ENCODE data around the gene OR4M2.
"Not testable (repeated sequence)": the region's sequence is repeated elsewhere in the genome, so short reads cannot be mapped to it uniquely, and the experiment has no call there.

OR4M2 gene, protein sequence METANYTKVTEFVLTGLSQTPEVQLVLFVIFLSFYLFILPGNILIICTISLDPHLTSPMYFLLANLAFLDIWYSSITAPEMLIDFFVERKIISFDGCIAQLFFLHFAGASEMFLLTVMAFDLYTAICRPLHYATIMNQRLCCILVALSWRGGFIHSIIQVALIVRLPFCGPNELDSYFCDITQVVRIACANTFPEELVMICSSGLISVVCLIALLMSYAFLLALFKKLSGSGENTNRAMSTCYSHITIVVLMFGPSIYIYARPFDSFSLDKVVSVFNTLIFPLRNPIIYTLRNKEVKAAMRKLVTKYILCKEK

DNA sequence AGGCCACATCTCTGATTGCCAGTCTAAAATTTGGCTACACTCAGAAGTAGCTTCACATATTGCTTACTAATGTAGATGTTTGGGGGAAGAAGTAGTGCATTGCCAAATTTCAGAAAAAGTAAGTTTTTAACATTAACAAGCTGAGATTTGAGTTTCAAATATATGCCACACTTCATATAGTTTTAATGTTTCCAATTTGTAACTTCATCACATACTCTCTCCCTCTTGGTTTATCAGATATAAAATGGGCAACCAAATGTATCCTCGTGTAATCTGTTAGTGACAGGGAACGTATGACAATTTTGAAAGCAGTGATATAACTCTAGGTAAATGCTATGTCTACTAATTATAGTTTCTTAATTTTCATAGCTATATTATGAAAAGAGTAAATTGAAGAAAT lies at the start of gene OR4M2:
Gene OR4M2, plus strand, starts transcription at position 301 of the 400 bp plus-strand sequence. Its CDS starts 98 bp downstream, at position 399.
- in situ Hi-C loops (cut with HindIII; ENCODE audit: low sequenced_read_pairs) = not testable (repeated sequence)

DNA sequence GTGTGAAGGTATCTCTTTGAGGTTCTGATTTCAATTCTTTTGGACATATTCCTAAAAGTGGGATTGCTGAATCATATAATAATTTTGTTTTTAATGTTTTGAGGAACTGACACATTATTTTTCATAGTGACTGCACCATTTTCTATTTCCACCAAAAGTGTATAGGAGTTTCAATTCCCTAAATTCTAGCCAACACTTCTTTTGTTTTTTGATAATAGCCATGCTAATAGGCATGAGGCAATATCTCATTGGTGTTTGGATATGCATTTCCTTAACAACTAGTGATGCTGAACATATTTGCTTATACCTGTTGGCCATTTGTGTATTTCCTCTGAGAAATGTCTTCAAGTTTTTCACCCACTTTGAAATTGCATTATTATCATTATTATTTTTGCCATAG lies 11.1 kb upstream of the OR4M2 start:
- in situ Hi-C loops (cut with HindIII; ENCODE audit: low sequenced_read_pairs) = not testable (repeated sequence)

DNA sequence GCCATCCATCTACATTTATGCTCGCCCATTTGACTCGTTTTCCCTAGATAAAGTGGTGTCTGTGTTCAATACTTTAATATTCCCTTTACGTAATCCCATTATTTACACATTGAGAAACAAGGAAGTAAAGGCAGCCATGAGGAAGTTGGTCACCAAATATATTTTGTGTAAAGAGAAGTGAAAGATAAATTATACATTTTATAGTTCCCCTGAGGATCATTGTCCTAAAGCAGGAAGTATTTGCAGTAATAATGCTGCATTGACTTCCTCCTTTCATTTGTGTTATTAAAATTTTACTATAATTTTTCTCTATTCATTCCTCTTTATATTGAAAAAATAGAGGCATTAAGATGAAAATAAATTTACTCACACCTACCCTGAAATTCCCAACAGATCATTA lies 1.1 kb downstream of the OR4M2 start:
- in situ Hi-C loops (cut with HindIII; ENCODE audit: low sequenced_read_pairs) = not testable (repeated sequence)

DNA sequence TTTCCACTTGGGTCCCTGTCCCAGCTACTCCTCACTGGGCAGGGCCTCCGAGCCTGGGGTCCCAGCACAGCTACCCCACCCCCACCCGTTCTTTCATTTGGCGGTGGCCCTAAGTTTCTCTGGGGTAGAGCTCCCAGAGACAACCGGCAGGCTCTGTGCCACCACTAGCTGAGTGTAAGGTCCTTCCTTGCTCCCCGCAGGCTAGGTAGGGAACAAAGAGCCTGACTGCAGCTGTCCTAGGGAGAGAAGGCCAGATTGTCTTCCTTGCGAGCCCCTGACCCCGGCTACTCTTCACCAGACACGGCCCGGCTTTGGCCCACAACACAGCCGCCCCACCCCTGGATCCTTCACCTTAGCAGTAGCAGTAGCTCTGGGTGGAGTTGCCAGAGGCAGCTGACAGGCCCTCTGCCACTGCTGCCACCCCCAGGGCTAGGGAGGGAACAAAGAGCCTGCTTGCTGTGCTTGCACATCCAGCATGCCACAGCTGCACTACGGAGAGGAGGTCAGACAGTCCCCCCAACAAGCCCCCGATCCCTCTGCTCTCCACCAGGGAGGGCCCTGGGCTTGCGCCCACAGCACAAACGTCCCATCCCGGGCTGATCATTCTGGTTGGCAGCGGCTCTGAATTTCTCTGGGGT lies 18.4 kb downstream of the OR4M2 start:
- in situ Hi-C loops (cut with HindIII; ENCODE audit: low sequenced_read_pairs) = not testable (repeated sequence)

DNA sequence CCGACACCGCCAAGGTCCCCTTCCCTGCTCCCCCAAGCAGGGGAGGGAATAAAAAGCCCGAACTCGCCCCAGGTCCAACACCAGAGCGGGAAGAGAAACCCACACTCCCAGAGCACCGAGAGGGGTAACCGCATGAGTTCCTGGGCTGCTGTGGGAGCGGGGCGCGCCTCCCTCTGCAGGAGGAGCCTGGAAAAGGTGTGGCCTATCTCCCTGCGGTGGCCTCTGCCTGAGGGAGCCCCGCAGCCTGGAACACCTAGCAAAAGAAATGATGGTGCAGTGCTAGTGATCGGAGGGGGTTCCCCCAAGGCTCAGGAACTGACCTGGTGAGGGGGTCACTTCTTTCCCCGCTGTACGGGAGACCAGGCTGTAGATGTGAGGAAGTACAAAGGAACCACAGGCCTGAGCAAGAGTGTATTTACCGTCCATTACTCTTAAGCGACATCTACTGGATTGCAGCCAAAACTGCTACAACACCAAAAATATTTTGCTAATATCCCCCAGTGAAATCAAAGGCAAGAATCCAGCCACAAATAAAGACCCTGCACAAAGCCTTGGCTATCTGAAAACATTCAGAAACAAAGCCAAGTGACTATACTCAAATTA lies 19.1 kb downstream of the OR4M2 start:
- in situ Hi-C loops (cut with HindIII; ENCODE audit: low sequenced_read_pairs) = not testable (repeated sequence)

DNA sequence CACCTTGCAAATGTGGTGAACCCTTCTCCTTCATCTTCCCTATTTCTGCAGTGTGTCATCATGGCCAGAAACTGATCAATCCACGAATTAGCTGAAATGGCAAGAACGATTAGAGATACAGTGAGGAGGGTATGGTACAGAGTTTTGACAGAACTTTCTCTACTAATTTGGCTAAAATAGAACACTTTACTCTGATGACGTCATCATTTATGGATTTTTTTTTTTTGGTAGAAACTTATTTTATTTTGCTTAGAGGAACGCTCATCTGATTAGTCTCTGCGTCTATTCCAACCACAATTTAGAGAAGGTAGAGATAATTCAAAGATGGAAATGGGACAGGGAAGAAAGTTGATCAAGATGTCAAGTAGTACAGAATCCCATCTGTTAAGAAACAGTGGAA lies 41.7 kb downstream of the OR4M2 start:
- in situ Hi-C loops (cut with HindIII; ENCODE audit: low sequenced_read_pairs) = not testable (repeated sequence)

Data from endothelial cell of hepatic sinusoid (primary cell).